Vagina (tissue), 2 donors: ENCODE measurements around the gene HOXC12.

Source experiments
- POLR2A ChIP-seq, 2 donors: fragments of 450-650 bp; IDR thresholded peaks; one replicate each; pipeline ENCODE4 v1.6.1; 2017; ENCODE audit warnings: antibody characterized with exemption in 2 of 2, mild to moderate bottlenecking in 2 of 2, moderate library complexity in 2 of 2
- POLR2AphosphoS5 ChIP-seq, 2 donors: sonication (generic); formaldehyde crosslinking; IDR thresholded peaks; one replicate each; pipeline ENCODE4 v1.9.0; 2017; ENCODE audit warnings: antibody characterized with exemption in 2 of 2, mild to moderate bottlenecking in 2 of 2, low read depth in 1 of 2; ENCODE audit not compliant: insufficient read depth in 1 of 2
- TF ChIP-seq, protein P1 (sequence below), 3 experiments: fragments of 450-650 bp in 2 of 3; fragments of 200-600 bp in 1 of 3; sonication (generic) in 1 of 3; IDR thresholded peaks; one replicate each; pipeline ENCODE4 v1.5.1; 2017 to 2019; ENCODE audit warnings: antibody characterized with exemption in 3 of 3, mild to moderate bottlenecking in 2 of 3, moderate library complexity in 2 of 3

DNA sequence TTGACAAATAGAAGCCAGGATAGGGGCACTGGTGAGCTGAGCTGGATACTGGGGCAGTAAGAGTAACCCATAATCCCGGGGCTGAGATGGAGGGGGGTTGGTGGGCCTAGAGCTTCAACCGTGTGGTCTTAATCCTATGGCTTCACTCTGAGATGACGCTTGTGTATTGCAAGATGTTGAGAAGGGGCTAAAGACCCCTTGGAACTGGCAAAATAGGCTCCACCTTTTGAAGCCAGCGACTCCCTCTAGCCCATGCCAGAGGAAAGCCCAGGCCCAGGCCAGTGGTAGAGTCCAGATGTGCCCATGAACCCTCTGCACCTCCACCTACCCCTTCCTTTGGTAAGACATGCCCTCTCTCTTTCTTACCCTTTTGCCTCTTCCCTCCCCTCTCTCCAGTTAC is 4.6 kb downstream of the HOXC12 start:
- TF ChIP-seq, protein P1, sequence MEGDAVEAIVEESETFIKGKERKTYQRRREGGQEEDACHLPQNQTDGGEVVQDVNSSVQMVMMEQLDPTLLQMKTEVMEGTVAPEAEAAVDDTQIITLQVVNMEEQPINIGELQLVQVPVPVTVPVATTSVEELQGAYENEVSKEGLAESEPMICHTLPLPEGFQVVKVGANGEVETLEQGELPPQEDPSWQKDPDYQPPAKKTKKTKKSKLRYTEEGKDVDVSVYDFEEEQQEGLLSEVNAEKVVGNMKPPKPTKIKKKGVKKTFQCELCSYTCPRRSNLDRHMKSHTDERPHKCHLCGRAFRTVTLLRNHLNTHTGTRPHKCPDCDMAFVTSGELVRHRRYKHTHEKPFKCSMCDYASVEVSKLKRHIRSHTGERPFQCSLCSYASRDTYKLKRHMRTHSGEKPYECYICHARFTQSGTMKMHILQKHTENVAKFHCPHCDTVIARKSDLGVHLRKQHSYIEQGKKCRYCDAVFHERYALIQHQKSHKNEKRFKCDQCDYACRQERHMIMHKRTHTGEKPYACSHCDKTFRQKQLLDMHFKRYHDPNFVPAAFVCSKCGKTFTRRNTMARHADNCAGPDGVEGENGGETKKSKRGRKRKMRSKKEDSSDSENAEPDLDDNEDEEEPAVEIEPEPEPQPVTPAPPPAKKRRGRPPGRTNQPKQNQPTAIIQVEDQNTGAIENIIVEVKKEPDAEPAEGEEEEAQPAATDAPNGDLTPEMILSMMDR (IDR thresholded peaks at IDR 0.05) = no peak
- TF ChIP-seq POLR2A (IDR thresholded peaks at IDR 0.05) (no peak), POLR2AphosphoS5 (IDR thresholded peaks at IDR 0.05; ENCODE audit: insufficient read depth in 1 of 2, low read depth in 1 of 2) (no peak)
